Measurements from ENCODE around the gene TSPY2. TPM values are rescaled to one million over a fixed set of nuclear protein-coding genes. Genes with fewer than 3 reads are reported as not detected.
"Not testable (repeated sequence)": the region's sequence is repeated elsewhere in the genome, so short reads cannot be mapped to it uniquely, and the experiment has no call there.

TSPY2 gene, protein sequence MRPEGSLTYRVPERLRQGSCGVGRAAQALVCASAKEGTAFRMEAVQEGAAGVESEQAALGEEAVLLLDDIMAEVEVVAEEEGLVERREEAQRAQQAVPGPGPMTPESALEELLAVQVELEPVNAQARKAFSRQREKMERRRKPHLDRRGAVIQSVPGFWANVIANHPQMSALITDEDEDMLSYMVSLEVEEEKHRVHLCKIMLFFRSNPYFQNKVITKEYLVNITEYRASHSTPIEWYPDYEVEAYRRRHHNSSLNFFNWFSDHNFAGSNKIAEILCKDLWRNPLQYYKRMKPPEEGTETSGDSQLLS
- total RNA-seq, result not detected

GRCh38 chrY:6245923-6246322 is at the start of gene TSPY2:
Gene TSPY2 (plus strand): TSS chrY:6246223. CDS start chrY:6246269, 46 bp downstream.
- not testable (repeated sequence) for H3K27me3 ChIP-seq; H3K4me1 ChIP-seq; H3K4me3 ChIP-seq; H3K9me3 ChIP-seq; H3K27ac ChIP-seq; H3K36me3 ChIP-seq; DNase-seq (ENCODE audit: low spot score in 2 of 2)
- WGBS, 2 donors, result no CpG with 5 or more reads among the region's 27 CpGs

GRCh38 chrY:6209565-6209964 is 36.5 kb upstream of the TSPY2 start:
- H3K9me3 ChIP-seq; H3K4me1 ChIP-seq; DNase-seq (ENCODE audit: low spot score in 2 of 2); H3K27me3 ChIP-seq; H3K4me3 ChIP-seq; H3K27ac ChIP-seq; H3K36me3 ChIP-seq: not testable (repeated sequence)

GRCh38 chrY:6217045-6217444 is 29.0 kb upstream of the TSPY2 start:
- not testable (repeated sequence) for H3K36me3 ChIP-seq; H3K4me1 ChIP-seq; H3K4me3 ChIP-seq; H3K27ac ChIP-seq; H3K27me3 ChIP-seq; H3K9me3 ChIP-seq; DNase-seq (ENCODE audit: low spot score in 2 of 2)
- WGBS, 2 donors, result 0% methylated on average over 1 of the region's 1 CpG; no CpG with 5 or more reads in 1 of the 2 donors

DNA sequence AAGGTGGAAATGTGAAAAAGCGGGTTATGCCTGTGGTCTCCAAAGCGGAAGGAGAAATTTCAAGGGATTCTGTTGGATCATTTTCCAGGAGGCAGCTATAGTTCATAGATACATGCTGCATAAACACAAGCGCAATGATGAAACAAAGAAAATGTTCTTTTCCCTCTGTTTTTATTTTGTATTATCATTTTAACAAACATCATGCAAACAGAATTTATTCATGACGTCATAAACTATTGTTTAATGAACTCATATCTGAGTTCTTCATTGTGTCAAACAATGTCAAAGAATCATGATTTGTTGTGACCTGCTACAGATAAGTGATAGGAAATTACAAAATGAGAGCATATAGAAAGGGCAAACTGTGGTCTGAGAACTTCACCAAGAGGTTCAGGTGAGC is 23.8 kb downstream of the TSPY2 start:
- DNase-seq (ENCODE audit: low spot score in 2 of 2); H3K36me3 ChIP-seq; H3K27me3 ChIP-seq: not testable (repeated sequence)

More for the DNA sequence above, 23.8 kb downstream of the TSPY2 start:
- H3K4me3 ChIP-seq, H3K4me1 ChIP-seq, H3K27ac ChIP-seq, H3K9me3 ChIP-seq: not testable (repeated sequence)
- WGBS, 2 donors, result 31% methylated on average over 2 of the region's 4 CpGs; no CpG with 5 or more reads in 1 of the 2 donors

Data from tibial nerve (tissue), 4 donors.